ENCODE results near the gene NAA35.
"Not testable (repeated sequence)": the region's sequence is repeated elsewhere in the genome, so short reads cannot be mapped to it uniquely, and the experiment has no call there.

Gene NAA35

DNA sequence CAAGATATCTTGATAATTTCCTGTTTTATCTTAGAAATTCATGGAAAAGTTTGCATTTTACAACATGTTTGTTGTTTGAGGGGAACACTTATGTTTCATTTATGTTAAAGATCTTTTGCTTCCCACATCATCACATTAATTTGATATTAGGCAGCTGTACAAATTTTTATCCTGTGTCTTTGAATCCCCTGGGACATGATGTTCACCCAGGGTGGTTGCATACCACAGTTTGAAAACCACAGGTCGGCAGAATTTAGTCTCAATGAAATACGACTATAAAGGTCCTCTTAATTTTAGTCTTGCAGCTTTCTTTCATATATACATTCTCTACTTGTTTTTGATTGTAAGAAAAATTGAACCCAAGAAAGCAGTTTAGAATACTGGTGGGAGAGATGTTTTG lies 3.7 kb downstream of the NAA35 start:
- DNase-seq (ENCODE audit: low read depth), result no peak

DNA sequence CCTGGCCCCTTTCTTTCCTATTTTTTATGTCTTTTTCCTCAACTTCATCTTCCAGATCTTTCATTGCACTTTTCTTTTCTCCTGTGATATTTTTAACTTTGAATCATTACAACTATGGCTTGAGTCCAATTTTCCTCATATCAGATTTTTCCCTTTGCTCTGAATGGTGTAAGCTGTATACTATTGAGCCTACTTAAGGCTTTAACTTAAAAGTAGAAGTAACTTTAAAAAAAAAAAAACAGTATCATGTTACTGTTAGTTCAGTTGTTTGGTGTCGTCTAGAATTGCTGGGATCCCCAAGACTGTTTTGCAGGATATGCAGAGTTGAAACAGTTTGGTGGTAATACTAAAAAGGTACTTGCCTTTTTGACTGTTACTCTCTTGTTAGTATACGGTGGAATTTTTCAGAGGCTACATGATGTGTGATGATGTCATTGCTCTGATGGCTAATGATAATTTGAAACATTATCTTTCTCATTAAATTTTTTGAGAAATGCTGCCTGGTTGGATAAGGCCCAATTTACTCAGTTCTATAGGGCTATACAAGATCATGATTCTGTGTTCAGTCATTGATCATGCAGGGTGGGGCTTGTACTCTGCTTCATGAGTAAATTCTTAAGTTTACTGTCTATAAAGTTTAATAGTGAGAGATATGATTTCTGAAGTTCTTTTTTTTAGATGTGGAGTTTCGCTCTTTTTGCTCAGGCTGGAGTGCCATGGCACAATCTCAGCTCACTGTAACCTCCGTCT lies 8.8 kb downstream of the NAA35 start:
- no peak for DNase-seq (ENCODE audit: low read depth)

DNA sequence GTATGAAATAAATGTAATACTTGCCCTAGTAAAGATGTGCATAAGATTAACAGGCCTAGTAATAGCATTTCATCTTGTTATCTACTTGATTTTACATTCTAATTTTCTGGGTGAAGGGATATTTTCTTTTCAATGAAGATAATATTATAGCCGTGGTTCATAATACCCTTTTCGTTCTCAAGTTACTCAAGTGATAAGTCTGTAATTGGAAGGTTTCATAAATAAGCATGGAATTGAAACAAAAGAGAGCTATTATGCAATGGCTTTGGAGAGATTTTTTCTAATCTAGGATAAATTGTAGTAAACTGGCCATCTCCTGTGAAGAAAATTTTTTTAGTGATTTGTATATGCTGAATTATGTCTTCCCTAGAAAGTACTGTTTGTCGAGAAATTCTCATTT lies 19.0 kb downstream of the NAA35 start:
- no peak for DNase-seq (ENCODE audit: low read depth)

DNA sequence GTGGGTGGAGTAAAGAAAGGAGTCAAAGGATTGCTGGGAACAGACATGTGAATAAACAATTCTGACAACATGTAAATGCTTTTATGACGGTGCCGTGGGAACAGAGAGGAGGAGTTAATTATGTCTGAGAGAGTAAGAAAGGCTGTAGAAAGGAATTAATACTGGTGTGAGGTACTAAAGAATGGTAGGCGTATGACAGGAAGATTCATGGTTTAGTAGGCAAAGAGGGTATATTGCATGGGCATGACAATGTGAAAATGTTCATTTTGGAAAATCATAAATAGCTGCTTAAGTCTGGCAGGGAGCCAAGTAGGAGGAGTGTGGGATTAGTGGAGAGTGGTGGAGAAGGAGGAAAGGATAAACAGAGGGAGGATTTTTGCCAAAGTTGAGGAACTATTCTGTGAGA lies 19.7 kb downstream of the NAA35 start:
- DNase-seq (ENCODE audit: low read depth), result no peak

DNA sequence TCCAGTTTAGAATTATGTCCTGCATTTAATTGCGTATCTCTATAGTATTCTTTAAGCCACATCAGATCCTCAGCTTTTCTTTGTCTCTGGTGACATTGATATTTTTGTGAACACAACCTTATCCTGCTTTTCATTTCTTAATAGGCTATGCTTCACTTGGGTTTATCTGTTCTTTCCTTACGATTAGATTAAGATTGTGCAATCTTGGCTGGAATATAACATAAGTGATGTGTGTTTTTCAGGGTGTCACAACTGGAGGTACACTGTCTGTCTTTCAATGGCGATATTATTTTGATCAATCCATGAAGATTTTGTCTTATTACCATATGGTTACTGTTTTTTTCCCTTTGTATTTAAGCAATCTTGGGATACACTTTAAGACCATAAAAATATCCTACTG lies 23.6 kb downstream of the NAA35 start:
- no peak for DNase-seq (ENCODE audit: low read depth)

DNA sequence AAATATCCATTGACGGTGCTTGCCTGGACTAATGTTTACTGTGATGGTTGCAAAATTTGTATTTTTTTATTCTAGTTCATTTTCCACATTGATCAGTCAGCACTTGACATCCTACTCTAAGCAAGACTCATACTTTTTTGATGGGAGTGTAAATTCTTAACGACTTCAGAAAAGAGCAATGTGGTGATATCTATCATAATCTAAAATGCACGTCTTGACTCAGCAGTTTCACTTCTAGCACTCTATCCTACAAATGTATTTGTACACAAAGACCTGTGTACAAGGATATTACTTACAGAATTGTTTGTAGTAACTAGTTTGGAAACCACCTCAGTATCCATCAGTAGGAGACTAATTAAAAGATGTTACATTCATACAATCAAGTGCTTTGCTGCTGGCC lies 24.0 kb downstream of the NAA35 start:
- no peak for DNase-seq (ENCODE audit: low read depth)

DNA sequence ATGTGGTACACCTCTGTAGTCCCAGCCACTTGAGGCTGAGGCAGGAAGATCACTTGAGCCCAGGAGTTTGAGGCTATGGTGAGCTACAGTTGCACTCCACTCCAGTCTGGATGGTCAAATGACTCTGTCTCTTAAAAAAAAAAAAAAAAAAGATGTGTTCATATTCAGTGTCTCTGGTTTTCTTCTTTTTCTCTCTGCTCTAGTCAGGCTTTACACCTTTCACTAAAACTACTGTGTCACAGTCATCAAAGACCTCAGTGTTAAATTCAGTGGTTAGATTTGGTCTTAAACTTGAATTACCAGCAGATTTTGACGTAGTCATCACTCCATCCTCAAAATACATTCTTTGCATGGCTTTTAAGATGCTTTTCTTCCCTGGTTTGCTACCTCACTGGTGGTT lies 28.8 kb downstream of the NAA35 start:
- no peak for DNase-seq (ENCODE audit: low read depth)

DNA sequence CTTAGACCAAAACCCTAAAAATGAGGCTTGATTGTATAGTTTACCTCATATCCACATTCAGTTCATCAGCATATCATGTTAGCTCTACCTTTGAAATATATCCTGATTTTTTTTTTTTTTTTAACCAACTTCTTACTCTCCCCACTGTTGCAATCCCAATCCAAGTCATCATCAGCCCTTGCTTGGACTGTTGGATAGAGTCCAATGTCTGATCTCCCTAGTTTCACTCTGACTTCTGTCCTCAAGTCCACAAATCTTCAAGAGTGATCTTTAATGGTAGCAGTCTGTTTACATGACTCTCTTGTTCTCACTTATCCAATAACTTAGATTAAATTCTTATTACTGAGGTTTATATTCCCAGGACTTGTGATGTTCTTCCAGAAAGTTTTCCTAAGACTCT lies 30.8 kb downstream of the NAA35 start:
- DNase-seq (ENCODE audit: low read depth), result no peak

DNA sequence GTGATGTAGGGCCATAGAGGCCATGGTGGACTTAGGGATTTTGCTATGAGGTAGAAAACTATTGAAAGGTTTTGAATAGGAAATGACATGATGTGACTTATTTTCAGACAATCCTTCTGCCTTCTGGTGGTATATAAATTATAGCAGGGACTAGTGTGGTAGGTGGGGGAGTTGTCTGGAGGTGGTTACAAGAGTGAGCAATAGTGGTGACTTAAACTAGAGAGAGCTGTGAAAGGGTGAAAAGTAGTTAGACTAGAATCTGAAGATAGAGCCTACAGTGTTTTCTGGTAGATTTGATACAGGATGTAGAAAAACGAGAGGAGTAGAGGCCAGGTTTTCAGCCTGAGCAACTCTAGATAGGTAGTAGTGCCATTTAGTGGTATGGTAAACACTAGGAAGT lies 32.3 kb downstream of the NAA35 start:
- no peak for DNase-seq (ENCODE audit: low read depth)

DNA sequence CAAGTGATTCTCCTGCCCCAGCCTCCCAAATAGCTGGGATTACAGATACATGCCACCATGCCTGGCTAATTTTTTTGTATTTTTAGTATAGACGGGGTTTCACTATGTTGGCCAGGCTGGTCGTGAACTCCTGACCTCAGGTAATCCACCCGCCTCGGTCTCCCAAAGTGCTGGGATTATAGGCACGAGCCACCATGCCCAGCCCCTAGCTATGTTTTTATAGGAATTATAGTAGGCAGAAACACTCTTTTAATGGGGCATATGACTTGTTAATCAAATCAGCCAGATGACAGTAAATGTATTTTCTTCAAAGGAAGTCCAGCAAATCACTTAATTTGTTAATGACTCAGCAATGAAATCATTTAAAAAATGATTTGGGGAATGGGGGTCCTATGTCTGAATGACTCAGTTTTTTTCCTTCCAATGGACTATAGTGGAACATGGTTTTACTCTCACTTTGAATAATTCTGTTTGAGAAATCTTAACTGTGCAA lies 33.2 kb downstream of the NAA35 start:
- not testable (repeated sequence) for DNase-seq (ENCODE audit: low read depth)

DNA sequence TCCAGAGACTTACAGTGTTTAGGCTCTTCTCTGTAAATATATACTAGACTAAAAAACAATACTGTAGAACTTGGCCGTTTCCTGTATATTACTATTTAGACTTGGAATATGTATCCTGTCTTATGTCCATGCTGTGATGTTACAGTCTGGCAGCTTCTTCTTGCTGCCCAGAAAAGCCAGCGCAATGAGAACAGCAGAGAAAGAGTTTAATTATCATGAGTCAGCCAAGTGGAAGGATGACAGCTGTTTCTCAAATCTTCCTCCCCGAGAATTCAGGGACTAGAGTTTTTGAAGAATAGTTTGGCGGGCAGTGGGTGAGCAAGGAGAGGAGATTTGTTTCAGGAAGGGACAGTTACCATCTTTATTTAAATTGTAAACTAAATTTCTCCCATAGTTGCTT lies 37.5 kb downstream of the NAA35 start:
- DNase-seq (ENCODE audit: low read depth), result no peak

DNA sequence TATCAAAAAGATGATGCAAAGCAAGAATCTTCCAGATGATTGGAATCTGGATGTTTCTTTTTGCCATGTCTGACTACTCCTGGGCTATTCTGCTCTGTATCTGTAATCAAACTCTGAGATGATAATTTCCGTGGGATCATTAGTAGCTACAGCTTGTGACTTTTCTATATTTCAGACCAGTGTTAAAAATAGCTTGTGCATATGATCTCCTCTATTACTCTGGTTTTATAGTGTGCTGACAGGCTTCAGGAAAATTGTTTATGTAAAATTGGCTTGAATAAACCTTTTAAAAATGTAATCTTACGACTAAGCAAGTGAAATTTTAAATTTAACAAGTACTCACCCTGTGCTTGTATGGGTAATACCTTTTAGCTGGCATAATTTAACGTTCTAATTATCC lies 40.4 kb downstream of the NAA35 start:
- no peak for DNase-seq (ENCODE audit: low read depth)

DNA sequence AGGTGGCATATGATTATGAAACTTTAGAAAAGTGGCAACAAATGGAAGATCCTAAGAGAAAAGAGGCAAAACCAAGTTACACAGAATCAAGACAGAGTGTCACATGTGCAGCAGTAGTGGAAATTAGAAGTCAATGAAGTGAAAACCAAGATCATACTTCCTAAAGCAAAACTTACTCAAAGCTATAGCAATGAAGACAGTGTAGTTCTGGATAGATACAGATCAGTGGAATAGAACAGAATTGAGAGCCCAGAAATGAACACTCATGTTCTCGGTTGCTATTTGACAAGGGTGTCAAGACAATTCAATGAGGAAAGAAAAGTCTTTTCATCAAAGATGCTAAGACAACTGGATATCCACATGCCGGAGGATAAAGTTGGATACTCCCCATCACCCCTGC lies 43.5 kb downstream of the NAA35 start:
- DNase-seq (ENCODE audit: low read depth), result no peak

DNA sequence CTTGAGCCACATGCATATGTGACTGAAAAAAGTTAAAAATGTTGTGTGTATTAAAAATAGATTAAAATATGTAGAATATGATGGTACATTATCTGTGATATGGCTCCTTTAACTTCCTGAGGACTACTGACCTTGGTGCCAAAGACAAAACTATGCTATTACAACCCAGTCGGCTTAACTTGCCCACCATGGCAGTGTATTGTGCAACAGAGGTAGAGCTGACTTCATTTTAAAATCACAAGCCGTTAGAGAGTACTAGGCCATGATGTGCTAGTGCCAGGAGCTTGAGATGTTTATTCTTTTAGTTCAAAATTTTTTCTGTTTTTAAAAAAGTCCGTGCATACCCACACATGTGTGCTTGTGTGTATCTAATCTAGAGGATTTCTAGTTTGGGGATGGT lies 46.3 kb downstream of the NAA35 start:
- DNase-seq (ENCODE audit: low read depth), result no peak

DNA sequence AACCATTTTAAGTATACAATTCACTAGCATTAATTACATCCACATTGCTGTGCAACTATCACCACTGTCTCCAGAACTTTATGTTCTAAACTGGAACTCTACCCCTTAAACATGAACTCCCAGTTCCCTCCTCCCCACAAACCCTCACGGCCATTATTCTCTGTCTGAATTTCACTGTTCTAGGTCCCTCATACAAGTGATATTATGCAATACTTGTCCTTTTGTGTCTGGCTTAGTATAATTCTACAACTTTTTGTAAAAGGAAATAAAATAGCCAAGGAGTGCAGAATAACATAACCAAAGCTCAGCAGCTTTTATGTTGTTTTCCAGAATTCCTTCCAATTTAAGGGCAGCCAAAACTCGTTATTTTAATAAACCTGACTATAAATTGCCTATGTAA lies 53.2 kb downstream of the NAA35 start:
- DNase-seq (ENCODE audit: low read depth), result no peak

DNA sequence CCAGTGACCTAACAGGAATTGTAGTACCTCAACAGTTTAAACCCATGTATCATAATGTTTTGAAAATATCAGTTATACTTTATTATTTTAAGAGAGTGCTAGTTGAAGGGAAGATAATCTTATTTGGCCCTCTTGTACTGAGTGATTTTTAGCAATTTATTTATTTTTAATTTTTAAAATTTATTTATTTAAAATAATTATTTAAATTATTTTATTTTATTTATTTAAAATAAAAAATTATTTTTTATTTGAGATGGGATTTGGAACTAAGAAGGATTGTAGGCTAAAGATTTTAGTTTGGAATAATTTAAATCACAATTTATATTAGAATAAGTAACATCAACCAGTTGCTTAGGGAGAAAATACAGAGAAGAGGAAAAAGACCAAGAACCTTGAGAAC lies 54.2 kb downstream of the NAA35 start:
- no peak for DNase-seq (ENCODE audit: low read depth)

DNA sequence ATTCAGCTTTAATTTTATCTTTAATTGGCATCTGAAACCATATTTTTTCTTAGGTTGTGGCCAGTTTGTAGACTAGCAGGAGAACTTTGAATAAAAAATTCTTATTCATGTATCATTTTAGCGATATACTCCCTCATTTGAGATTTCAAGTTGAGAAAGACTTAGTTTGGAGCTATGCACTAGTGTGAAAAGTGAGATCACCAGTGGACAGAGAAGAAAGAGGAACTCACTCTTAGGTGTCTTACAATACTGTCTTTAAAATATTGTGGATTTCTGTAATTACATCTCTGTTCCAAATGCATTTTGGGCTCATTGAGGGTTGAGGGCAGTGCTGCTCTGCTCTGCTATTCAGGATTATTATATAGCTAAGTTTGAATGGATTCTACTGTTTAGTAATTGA lies 54.7 kb downstream of the NAA35 start:
- DNase-seq (ENCODE audit: low read depth), result no peak

DNA sequence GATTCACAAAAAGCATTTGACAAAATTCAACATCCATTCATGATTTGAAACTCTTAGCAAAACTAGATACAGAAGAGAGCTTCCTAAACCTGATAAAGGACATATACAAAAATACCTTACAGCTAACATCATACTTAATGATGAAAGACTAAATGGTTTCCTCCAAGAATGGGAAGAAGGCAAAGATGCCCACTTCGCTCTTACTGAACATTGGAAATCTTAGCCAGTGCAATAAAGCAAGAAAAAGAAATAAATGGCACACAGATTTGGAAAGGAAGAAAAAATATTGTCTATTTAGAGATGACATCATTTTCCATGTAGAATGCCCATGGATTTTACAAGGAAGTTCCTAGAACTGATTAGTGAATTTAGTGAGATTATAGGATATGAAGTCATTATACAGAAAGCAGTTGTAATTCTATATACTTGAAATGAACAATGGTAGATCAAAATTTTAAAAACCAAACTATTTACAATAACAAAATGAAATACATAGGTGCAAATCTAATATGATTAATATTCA lies 64.4 kb downstream of the NAA35 start:
- DNase-seq (ENCODE audit: low read depth), result no peak

DNA sequence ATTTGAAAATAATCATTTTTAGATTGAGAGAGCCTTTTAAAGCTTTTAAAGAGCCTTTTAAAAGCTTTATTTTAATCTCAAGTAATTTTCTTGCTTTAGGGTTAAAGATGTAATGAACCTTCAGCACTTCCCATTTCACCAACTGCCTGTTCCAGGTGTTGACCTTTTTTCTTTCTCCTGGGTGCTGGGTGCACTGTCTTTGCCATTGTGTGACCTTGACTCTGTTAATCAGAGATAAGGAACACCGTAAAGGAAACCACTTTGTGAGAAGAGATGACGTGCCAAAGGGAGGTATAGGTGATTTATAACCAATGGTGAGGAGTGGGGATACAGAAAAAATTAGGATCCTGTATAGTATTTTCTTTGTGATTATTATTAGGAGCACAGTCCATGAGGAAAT lies 68.2 kb downstream of the NAA35 start:
- no peak for DNase-seq (ENCODE audit: low read depth)

DNA sequence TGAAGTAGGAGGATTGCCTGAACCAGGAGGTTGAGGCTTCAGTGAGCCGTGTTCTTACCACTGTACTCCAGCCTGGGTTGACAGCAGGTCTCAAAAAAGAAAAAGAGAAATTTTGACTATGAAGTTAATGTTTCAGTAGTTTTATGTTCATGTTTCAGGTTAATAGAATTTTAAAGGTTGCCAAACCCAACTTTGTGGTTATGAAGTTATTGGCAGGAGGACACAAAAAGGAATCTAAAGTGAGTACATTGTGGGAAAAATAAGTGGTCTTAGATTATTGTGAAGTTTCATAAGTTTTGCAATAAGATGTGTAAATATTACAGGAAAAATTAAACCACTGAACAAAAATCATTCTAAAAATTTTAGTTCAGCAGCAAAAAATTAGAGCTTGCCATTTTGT lies 79.8 kb downstream of the NAA35 start:
- DNase-seq (ENCODE audit: low read depth), result no peak

DNA sequence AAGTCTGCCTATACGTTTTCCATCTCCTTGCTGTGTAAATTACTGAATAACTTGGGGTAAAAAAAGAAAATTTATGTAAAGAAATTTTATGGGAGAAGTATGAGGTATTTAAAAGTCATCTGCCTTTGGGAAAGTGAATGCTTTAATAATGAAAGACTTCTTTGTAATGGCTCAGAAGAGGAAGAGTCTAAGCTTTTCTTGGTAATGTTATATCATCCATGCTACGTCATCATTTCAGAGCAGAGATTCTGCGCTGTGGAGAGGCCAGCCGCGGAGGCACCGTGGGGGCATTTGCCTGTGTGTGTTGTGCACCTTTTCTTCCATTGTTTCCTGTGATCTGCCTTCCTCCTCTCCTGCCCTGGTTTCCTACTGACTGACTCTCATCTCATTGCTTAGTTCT lies 80.2 kb downstream of the NAA35 start:
- no peak for DNase-seq (ENCODE audit: low read depth)

DNA sequence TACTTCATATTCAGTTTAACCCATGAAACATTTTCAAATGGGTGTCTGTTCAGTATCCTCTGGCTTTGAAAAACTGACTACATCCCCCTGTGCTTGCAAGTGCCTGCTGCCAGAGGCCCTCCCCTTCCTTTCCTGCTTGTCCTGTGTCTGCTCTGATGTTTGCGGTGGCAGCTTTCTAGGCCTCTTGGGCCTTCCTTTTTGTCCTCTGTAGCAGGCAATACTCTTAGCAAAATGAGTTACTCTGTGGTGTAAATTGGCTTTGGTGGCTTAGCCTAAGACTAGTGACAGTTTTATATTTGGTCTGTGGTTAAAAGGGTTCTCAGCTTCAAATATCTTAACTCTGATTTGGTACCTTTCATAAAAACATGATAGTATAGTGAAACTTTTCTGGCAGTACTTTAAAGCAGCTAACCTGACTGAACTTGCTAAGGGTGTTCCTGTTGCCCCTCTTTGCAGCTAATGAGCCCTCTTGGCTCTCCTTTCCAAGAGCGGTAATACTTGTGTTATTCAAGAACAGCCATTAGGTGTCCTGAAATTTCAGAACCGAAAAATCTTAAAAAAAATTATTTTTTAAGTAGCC lies 81.8 kb downstream of the NAA35 start:
- no peak for DNase-seq (ENCODE audit: low read depth)

DNA sequence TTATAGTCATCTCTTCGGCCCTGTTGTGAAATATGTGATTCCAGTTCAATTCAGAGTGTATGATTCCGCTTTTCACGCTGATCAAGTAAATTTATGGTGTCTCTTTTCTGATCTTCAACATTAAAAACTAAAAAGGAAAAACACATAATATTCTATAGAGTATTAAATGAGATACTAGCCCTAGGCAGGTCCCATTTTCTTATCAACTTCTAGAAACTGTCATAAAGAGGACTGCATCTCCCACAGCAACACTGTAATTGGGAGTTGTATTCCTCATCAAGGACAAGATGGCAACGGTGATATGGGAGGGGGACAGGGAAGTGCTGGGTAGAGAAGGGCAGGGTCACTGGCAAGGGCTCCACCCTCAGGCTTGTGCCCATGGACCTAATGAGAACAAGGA lies 86.8 kb downstream of the NAA35 start:
- no peak for DNase-seq (ENCODE audit: low read depth)
